Ovary (tissue), 9 donors: Measurements from ENCODE around the gene PIGU. TPM values are rescaled to one million over a fixed set of nuclear protein-coding genes. Genes with fewer than 3 reads are reported as not detected.

Experiments used
- DNase-seq, 5 donors: peaks; one replicate each; pipeline ENCODE4 v3.0.0-alpha.2; 2019 to 2020
- H3K27ac ChIP-seq, 2 donors: fragments of 200-600 bp; one replicate each; pipeline versions ENCODE4 v1.5.1 to v1.8.0; 2019 to 2022
- H3K27me3 ChIP-seq: fragments of 200-600 bp; one replicate; pipeline ENCODE4 v1.8.0; 2022
- H3K36me3 ChIP-seq: fragments of 200-600 bp; sonication (generic); one replicate; pipeline ENCODE4 v1.5.1; 2019
- H3K4me1 ChIP-seq: one replicate; pipeline ENCODE4 v1.8.1; 2013; ENCODE audit warnings: mild to moderate bottlenecking, moderate library complexity; ENCODE audit not compliant: insufficient read depth
- H3K4me3 ChIP-seq: fragments of 200-600 bp; sonication (generic); one replicate; pipeline ENCODE4 v1.5.1; 2017
- H3K9me3 ChIP-seq, 2 donors: fragments of 200-600 bp in 1 of 2; sonication (generic) in 1 of 2; one replicate each; pipeline versions ENCODE4 v1.5.1 to v1.8.1; 2013 to 2019; ENCODE audit warnings: mild to moderate bottlenecking in 1 of 2, moderate library complexity in 1 of 2
- CTCF ChIP-seq, 3 donors: fragments of 450-650 bp in 2 of 3; fragments of 200-600 bp in 1 of 3; IDR thresholded peaks; one replicate each; pipeline versions ENCODE4 v1.5.1 to v1.8.0; 2016 to 2022; ENCODE audit warnings: antibody characterized with exemption in 3 of 3, mild to moderate bottlenecking in 1 of 3
- EP300 ChIP-seq: sonication (generic); formaldehyde crosslinking; IDR thresholded peaks from one replicate; pipeline ENCODE4 v1.6.1; 2017; ENCODE audit warnings: antibody characterized with exemption
- POLR2A ChIP-seq: fragments of 450-650 bp; IDR thresholded peaks from one replicate; pipeline ENCODE4 v1.6.1; 2017; ENCODE audit warnings: antibody characterized with exemption, mild to moderate bottlenecking, moderate library complexity
- WGBS, 3 donors: extraction: QIAGEN DNeasy Blood & Tissue Kit in 1 of 3; methylation state at CpG; one replicate each; pipeline versions ENCODE4 v1.1.5 to v1.1.7; 2013 to 2017; 5-methylcytosine and 5-hydroxymethylcytosine counted together
- intact Hi-C, 4 donors: fragments of 100-400 bp; cut with DNase I; formaldehyde crosslinking; loops; one replicate each; pipeline versions ENCODE4 v1.11.0 to v1.15.1; 2022 to 2023
- polyA plus RNA-seq, 2 donors: library from polyadenylated mRNA; stranded (reverse); fragments of 200-250 nt in 1 of 2; fragments of 350-450 nt in 1 of 2; fragmentation: Illumina TruSeq in 1 of 2; extraction: RNeasy Lipid Tissue Mini Kit (QIAGEN cat#74804) in 1 of 2; gene quantifications; one replicate each; pipeline ENCODE4 v1.2.3, GENCODE V29; 2013 to 2014
- total RNA-seq, 7 donors: library from RNA; depleted of rRNA in 2 of 7; stranded (reverse); fragments of >200 nt in 2 of 7; fragmentation: NEBNext Ultra II Directional in 3 of 7; extraction: Animal tissue kit (Norgen Biotek cat#: 25700) in 3 of 7; gene quantifications; one replicate each; pipeline versions ENCODE4 v1.1.0 to v1.2.4, GENCODE V29; 2016 to 2023
- donor health status: DM: no; HTN: no; CAD: no; lungs with moderate emphysema.
- donor health status: DM: no; HTN: no; CAD: no.
- donor health status: Bipolar disorder and iron deficiency.
- donor health status: DM: yes; HTN: yes; CAD: no.
- donor health status: DM: no; HTN: no; CAD: no.
- donor health status: DM: yes; HTN: yes; CAD: no.

The PIGU gene
- total and polyA plus RNA-seq, 9 donors: 14.4 to 61.4 (median 20.9) TPM

- intact Hi-C loops: loop anchor here in 1 of 4 donors (10.0 kb wide), 1 partner anchor 212 kb away; no protein-coding TSS in a partner anchor
Measured at GRCh38 chr20:34527016-34527415, 149.9 kb downstream of the PIGU start.

GRCh38 chr20:34526466-34526865 is 150.4 kb downstream of the PIGU start:
- no peaks in the 10 kb centered on the region for H3K36me3 ChIP-seq
- no peaks in the 10 kb centered on the region for H3K9me3 ChIP-seq
- WGBS, 3 donors: 58 to 70% (median 67%) methylated on average over 5 of the region's 5 CpGs
- intact Hi-C loops: loop anchor here in 1 of 4 donors (10.0 kb wide), 1 partner anchor 212 kb away; no protein-coding TSS in a partner anchor
- no peak overlapping the region for H3K4me3 ChIP-seq
- H3K4me1 ChIP-seq: peaks cover 16% of the 10 kb centered on the region
- no peak for TF ChIP-seq POLR2A
- no peak for TF ChIP-seq EP300
- TF ChIP-seq CTCF (IDR thresholded peaks at IDR 0.05): no peak
- H3K27me3 ChIP-seq: no peaks in the 10 kb centered on the region
- DNase-seq: peak in 1 of 5 donors; percentile 7
- no peak overlapping the region for H3K27ac ChIP-seq

More at GRCh38 chr20:34527016-34527415, 149.9 kb downstream of the PIGU start:
- no peak overlapping the region for H3K27ac ChIP-seq
- TF ChIP-seq EP300 (no peak), POLR2A (no peak), CTCF (IDR thresholded peaks at IDR 0.05) (no peak)
- H3K4me1 ChIP-seq: peaks cover 16% of the 10 kb centered on the region
- WGBS, 3 donors: 85 to 89% (median 87%) methylated on average over 10 of the region's 10 CpGs
- peak in 1 of 5 donors; percentile 5 for DNase-seq
- no peaks in the 10 kb centered on the region for H3K9me3 ChIP-seq
- no peak overlapping the region for H3K4me3 ChIP-seq
- H3K27me3 ChIP-seq: no peaks in the 10 kb centered on the region
- no peaks in the 10 kb centered on the region for H3K36me3 ChIP-seq

GRCh38 chr20:34525709-34526416 is 151.0 kb downstream of the PIGU start:
- WGBS, 3 donors: 5 to 11% (median 9%) methylated on average over 14 of the region's 14 CpGs

GRCh38 chr20:34525342-34525708 is 151.6 kb downstream of the PIGU start:
- no peaks in the 10 kb centered on the region for H3K27me3 ChIP-seq
- no peak for DNase-seq
- TF ChIP-seq EP300 (no peak), CTCF (IDR thresholded peaks at IDR 0.05) (no peak), POLR2A (no peak)
- H3K4me1 ChIP-seq: peaks cover 16% of the 10 kb centered on the region
- intact Hi-C loops: loop anchor here in 1 of 4 donors (10.0 kb wide), 1 partner anchor 211 kb away; no protein-coding TSS in a partner anchor
- 80 to 87% (median 83%) methylated on average over 7 of the region's 7 CpGs for WGBS, 3 donors
- no peak overlapping the region for H3K4me3 ChIP-seq
- H3K9me3 ChIP-seq: no peaks in the 10 kb centered on the region
- peak overlapping the region; percentile 2 to 27 for H3K27ac ChIP-seq
- no peaks in the 10 kb centered on the region for H3K36me3 ChIP-seq

More at GRCh38 chr20:34525709-34526416, 151.0 kb downstream of the PIGU start:
- Histone ChIP-seq H3K27ac (peak overlapping the region; percentile 2 to 27), H3K36me3 (no peaks in the 10 kb centered on the region), H3K4me3 (no peak overlapping the region), H3K27me3 (no peaks in the 10 kb centered on the region), H3K4me1 (peaks cover 16% of the 10 kb centered on the region), H3K9me3 (no peaks in the 10 kb centered on the region)
- no peak for TF ChIP-seq POLR2A
- TF ChIP-seq CTCF (IDR thresholded peaks at IDR 0.05): no peak
- TF ChIP-seq EP300: no peak
- intact Hi-C loops: loop anchor here in 1 of 4 donors (10.0 kb wide), 1 partner anchor 211 kb away; no protein-coding TSS in a partner anchor
- DNase-seq: peak; percentile 81 to 90 (median 85)
